Medulla oblongata (tissue), 1 donor: ENCODE measurements around the gene XIRP2.

Experiments
- DNase-seq: peaks from one replicate; pipeline ENCODE4 v3.0.0-alpha.2; 2015; ENCODE audit errors: extremely low spot score

The XIRP2 gene

DNA sequence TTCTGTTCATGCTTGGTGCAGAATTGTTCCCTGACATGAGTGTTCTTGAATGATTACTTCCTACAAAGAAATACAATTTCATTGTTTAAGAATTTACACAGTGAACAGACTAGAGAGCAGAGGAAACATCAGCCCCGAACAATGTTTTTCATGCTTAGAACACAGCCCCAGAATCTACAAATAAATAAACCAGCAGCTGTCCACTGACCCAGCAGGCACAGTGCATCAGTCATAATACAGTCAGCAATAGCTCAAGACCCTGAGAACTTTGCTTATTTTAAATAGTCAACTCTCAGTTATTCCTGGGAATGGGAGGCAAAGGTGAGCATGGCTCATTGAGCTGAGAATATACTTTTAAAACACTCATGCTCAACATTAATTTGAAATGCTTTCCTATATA is 38.4 kb downstream of the XIRP2 start:
- no peak for DNase-seq

GRCh38 chr2:166932032-166932431 is 43.8 kb downstream of the XIRP2 start:
- no peak for DNase-seq

- no peak for DNase-seq
These were observed 46.5 kb downstream of the XIRP2 start for GRCh38 chr2:166934817-166935216.

GRCh38 chr2:166942377-166942776 is 54.1 kb downstream of the XIRP2 start:
- DNase-seq, result no peak

GRCh38 chr2:166944909-166945308 is 56.6 kb downstream of the XIRP2 start:
- no peak for DNase-seq

DNA sequence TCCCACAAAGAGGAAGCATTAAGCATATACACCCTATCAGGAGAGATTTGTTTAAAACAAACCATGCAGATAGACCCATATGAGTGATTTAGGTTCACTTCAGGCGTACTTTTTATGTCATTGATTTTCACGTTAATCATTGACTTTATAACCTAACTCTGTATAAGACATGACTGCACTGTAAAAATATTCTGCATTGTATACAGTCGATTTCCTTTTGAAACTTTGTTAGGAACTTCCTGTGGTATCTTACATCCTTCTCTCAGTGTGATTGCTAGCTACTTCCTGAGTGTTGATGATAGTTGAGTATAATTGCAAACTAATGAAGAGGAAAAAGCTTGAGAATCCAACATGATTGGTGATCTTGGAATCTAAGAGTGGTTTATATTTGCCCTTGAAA is 69.4 kb downstream of the XIRP2 start:
- no peak for DNase-seq

DNA sequence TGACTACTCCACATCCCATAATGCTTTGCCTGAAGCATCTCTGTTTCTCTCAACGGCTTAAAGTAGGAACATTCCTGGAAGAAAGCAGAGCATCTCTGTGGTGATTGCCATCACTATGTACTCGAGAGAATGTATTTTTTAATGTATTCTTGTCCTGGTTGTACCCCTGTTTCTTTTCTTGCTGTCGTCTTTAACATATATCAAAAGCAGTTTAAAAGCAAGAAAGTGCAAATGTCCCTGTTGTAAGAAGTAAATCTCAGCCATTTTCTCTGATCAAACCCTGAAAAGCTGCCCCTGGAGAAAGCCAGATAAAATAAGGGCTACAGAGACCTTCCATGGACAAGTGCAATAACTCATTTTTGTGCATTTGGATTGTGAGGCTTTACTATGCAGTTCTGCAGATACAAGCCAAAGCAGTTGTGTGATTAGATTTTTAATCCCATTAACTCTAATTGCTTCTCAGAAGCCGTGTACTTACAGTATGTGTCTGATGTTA is 70.8 kb downstream of the XIRP2 start:
- no peak for DNase-seq

- no peak for DNase-seq
These were observed 71.3 kb downstream of the XIRP2 start for GRCh38 chr2:166959556-166959955.

- no peak for DNase-seq
These were observed 72.5 kb downstream of the XIRP2 start for GRCh38 chr2:166960702-166961270.

- no peak for DNase-seq
These were observed 73.7 kb downstream of the XIRP2 start for GRCh38 chr2:166961933-166962332.

- DNase-seq, result no peak
These were observed 81.2 kb downstream of the XIRP2 start for GRCh38 chr2:166969486-166969885.

DNA sequence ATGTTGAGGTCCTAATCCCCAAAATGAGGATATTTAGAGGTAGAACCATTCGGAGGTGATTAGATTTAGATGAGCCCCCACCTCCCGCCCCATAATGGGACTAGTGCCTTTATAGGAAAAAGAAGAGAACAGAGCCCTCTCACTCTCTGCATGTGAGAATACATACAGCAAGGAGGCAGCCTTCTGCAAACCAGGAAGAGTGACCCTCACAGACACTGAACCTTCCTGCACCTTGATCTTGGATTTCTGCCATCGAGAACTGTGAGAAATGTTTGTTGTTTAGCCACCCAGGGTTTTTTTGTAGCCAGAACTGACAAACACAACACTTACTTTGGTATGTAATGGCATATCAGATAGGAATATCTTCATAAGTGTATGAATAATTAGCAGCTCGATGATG is 83.7 kb downstream of the XIRP2 start:
- no peak for DNase-seq

GRCh38 chr2:166972418-166972817 is 84.1 kb downstream of the XIRP2 start:
- DNase-seq, result no peak

DNA sequence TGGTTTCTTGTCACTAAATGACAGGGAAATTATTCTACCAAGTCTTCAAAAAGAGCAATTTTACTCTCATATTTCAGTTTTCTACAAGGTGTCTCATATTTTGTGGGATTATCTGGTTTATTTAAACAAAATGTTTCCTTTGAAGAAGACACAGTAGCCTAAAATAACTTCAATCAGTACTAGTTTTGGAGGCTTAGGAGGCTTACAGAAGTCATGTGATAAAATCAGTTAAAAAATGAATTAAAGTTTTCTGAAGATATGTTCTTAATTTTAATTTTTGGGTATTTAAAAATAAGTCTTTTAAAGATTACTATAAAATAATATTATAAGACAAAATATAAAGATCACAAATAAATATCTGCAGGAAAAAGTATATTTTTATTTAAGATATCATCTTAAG is 95.9 kb downstream of the XIRP2 start:
- no peak for DNase-seq

- DNase-seq, result no peak
These were observed 96.5 kb downstream of the XIRP2 start for GRCh38 chr2:166984797-166985196.

GRCh38 chr2:166994588-166995336 is 106.5 kb downstream of the XIRP2 start:
- no peak for DNase-seq

DNA sequence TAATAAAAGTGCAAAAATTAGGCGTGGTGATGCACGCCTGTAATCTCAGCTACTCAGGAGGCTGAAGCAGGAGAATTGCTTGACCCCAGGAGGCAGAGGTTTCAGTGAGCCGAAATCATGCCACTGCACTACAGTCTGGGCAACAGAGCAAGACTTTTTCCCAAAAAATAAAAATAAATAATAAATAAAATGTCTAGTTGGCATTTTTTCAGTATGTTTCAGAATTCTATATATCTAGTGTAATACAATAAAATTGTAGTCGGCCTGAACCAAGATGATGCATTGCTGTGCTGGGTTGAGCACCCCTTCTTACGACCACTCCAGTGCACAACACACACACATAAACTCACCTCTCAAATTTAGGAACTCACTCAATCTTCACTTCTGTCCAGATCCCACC is 108.2 kb downstream of the XIRP2 start:
- DNase-seq, result no peak

GRCh38 chr2:167001165-167001564 is 112.9 kb downstream of the XIRP2 start:
- no peak for DNase-seq

DNA sequence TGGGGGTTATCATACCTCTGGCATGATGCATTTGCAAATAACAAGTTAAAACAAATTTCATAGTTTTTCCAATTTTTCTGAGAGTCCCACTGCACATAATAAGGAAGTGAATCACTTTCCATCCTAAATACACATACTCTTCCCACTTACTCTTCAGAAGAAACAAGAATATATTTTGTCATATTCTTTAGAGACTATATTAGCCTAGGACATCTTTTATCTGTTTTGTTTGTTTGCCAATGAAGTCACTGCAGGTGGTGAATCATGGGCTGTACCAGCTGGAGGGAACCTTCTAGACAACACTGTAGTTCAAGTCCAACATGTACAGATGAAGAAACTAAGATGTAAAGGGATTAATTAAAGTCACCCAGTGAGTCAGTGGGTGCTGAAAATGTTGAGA is 116.8 kb downstream of the XIRP2 start:
- DNase-seq, result no peak

GRCh38 chr2:167013227-167013626 is 124.9 kb downstream of the XIRP2 start:
- DNase-seq, result no peak

GRCh38 chr2:167015806-167016205 is 127.5 kb downstream of the XIRP2 start:
- DNase-seq, result no peak

DNA sequence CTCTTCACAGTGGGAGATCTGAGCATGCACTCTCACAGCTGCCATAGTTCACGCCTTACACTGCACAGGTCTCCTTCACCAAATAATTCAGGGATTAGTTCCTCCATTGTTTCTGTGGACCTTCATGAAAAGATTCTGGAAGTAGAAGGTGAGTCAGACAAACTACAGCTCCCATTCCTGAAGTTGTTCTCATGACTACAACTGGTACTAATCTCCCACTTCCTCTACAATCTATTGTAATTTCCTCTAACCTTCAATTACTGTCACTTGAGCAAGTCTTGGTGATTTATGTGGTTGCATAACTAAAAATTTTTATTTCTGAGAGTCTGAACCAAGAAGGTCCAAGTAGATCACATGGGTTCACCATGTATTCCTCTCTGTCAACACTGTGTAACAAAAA is 128.7 kb downstream of the XIRP2 start:
- no peak for DNase-seq

DNA sequence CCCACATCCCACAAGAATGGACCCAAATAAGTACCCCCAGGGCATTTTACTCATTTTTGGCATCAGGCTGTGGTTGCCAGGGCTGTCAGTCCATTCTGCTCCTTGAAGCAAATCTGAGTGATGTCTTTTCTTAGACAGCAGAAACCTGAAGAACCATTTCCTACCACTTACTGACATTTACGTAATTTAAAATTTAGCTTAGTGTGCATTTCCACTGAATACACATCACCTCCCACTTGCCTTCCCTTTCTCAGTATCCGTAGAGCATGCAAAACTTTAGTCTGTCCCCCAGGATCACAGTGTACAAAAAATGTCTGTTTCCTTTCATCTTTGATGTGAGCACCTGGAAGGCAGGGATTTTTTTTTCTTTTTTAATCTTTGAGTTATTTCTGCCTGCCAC is 130.3 kb downstream of the XIRP2 start:
- no peak for DNase-seq

DNA sequence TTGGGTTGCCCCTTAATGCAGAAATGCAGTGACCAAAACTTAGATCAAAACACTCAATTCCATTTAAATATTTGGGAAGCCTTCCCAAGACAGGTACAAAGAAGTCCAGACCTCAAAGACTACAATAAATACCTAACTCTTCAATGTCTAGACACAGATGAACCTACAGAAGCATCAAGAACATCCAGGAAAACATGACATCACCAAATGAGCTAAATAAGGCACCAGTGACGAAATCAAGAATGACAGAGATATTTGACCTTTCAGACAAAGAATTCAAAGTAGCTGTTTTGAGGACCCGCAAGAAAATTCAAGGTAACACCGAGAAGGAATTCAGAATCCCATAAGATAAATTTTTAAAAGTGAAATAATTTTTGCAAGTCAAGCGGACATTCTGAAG is 140.2 kb downstream of the XIRP2 start:
- no peak for DNase-seq
